Lung (tissue), 12 donors: Measurements from ENCODE around the gene IDH2. TPM values are rescaled to one million over a fixed set of nuclear protein-coding genes. Genes with fewer than 3 reads are reported as not detected.

Source experiments
- ATAC-seq: fragments of 200-7000 bp; cut with Tn5 transposase; one replicate; pipeline ENCODE4 v1.9.1; 2020; ENCODE audit warnings: moderate number of reproducible peaks; ENCODE audit not compliant: insufficient read depth, low FRiP score
- DNase-seq, 3 donors: peaks; one replicate each; pipeline ENCODE4 v3.0.0-alpha.2; 2013 to 2017
- H3K27ac ChIP-seq, 2 donors: one replicate each; pipeline ENCODE4 v1.5.1; 2013; ENCODE audit warnings: mild to moderate bottlenecking in 2 of 2, moderate library complexity in 2 of 2, control low read depth in 1 of 2, inconsistent platforms in 1 of 2, low read depth in 1 of 2, low read length in 1 of 2
- H3K27me3 ChIP-seq, 3 donors: one replicate each; pipeline ENCODE4 v1.5.1; 2013; ENCODE audit warnings: low read length in 2 of 3; ENCODE audit not compliant: control insufficient read depth in 3 of 3, insufficient read depth in 3 of 3
- H3K36me3 ChIP-seq, 4 donors: one replicate each; pipeline ENCODE4 v1.5.1; 2013; ENCODE audit warnings: low read length in 4 of 4, mild to moderate bottlenecking in 1 of 4, moderate library complexity in 1 of 4; ENCODE audit not compliant: control insufficient read depth in 4 of 4, insufficient read depth in 4 of 4
- H3K4me1 ChIP-seq, 5 donors: one replicate each; pipeline ENCODE4 v1.5.1; 2013; ENCODE audit warnings: low read length in 5 of 5, mild to moderate bottlenecking in 2 of 5, moderate library complexity in 1 of 5; ENCODE audit not compliant: control insufficient read depth in 5 of 5, insufficient read depth in 5 of 5
- H3K4me3 ChIP-seq: one replicate; pipeline ENCODE4 v1.5.1; 2013; ENCODE audit warnings: mild to moderate bottlenecking, control low read depth, moderate library complexity
- H3K9ac ChIP-seq, 2 donors: one replicate each; pipeline ENCODE4 v1.5.1; 2013; ENCODE audit warnings: low read length in 2 of 2, control low read depth in 1 of 2; ENCODE audit not compliant: insufficient read depth in 1 of 2
- H3K9me3 ChIP-seq, 4 donors: one replicate each; pipeline ENCODE4 v1.5.1; 2013; ENCODE audit warnings: low read length in 3 of 4, mild to moderate bottlenecking in 1 of 4, moderate library complexity in 1 of 4; ENCODE audit not compliant: control insufficient read depth in 4 of 4, insufficient read depth in 3 of 4
- CTCF ChIP-seq: IDR thresholded peaks from 2 replicates; pipeline ENCODE4 v1.5.1; 2012; ENCODE audit warnings: mild to moderate bottlenecking; ENCODE audit errors: control extremely low read depth, extremely low read depth
- WGBS, 2 donors: extraction: QIAGEN DNeasy Blood & Tissue Kit; methylation state at CpG; one replicate each; pipeline ENCODE4 v1.1.7; 2013; 5-methylcytosine and 5-hydroxymethylcytosine counted together
- polyA plus RNA-seq, 2 donors: library from polyadenylated mRNA; stranded (reverse); fragments of 200-250 nt; gene quantifications; one replicate each; pipeline ENCODE4 v1.2.1, GENCODE V29; 2013
- total RNA-seq, 2 donors: library from RNA; depleted of rRNA in 1 of 2; stranded (reverse); fragments of >200 nt in 1 of 2; gene quantifications; one replicate each; pipeline ENCODE4 v1.2.1, GENCODE V29; 2014 to 2021
- donor health status: control.
- donor health status: control.
- donor health status: Bipolar disorder and iron deficiency.
- donor health status: healthy.
- donor health status: DM: yes; HTN: yes; CAD: no.

Gene IDH2
- total and polyA plus RNA-seq, 4 donors = 52.0 to 85.8 (median 72.3) TPM

- Histone ChIP-seq H3K4me3 (no peak overlapping the region), H3K27ac (no peak overlapping the region), H3K36me3 (peaks cover 6 to 55% (median 42%) of the 10 kb centered on the region in 4 donors), H3K27me3 (no peaks in the 10 kb centered on the region), H3K9ac (no peak overlapping the region), H3K4me1 (peaks cover 0 to 9% (median under 1%) of the 10 kb centered on the region in 5 donors), H3K9me3 (no peaks in the 10 kb centered on the region)
- DNase-seq (no peak), ATAC-seq (no peak)
- TF ChIP-seq CTCF = peak; percentile 62
- 94% methylated on average over 7 of the region's 7 CpGs for WGBS, 2 donors
Measured at GRCh38 chr15:90086868-90087268, 15.4 kb downstream of the IDH2 start.

- no peak overlapping the region for H3K4me3 ChIP-seq
- WGBS, 2 donors = 74 to 86% methylated on average over 3 of the region's 3 CpGs
- peaks cover 6 to 55% (median 44%) of the 10 kb centered on the region in 4 donors for H3K36me3 ChIP-seq
- no peaks in the 10 kb centered on the region for H3K27me3 ChIP-seq
- H3K4me1 ChIP-seq = peaks cover 0 to 22% (median 3%) of the 10 kb centered on the region in 5 donors
- H3K27ac ChIP-seq = no peak overlapping the region
- H3K9ac ChIP-seq = no peak overlapping the region
- no peaks in the 10 kb centered on the region for H3K9me3 ChIP-seq
- DNase-seq = no peak
- no peak for TF ChIP-seq CTCF
- ATAC-seq = no peak
Measured at GRCh38 chr15:90085565-90085964, 16.7 kb downstream of the IDH2 start.

DNA sequence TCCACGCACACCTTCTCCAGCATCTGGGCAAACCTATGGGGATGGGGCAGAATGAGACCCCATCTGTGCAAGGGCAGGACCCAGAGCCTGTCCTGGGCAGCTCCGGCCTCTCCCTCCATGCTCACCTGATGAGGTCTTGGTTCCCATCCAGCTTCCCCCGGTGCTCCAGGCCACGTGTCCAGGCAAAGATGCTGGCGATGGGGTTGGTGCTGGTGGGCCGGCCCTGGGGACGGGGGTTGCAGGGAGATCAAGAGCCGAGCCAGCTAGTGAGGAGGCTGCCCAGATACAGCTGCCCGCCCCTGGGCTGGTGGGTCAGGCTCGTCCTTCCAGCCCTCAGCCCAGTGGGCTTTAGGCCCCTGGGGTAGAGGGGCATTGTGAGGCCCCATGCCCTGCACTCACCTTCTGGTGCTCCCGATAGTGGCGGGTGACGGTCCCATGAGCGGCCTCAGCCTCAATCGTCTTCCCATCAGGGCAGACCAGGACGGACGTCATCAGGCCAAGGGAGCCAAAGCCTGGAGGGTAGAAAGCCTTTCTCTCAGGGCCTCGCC lies 17.3 kb downstream of the IDH2 start:
- Histone ChIP-seq H3K9me3 (no peaks in the 10 kb centered on the region), H3K36me3 (peaks cover 6 to 57% (median 44%) of the 10 kb centered on the region in 4 donors), H3K27ac (no peak overlapping the region), H3K27me3 (no peaks in the 10 kb centered on the region), H3K4me3 (no peak overlapping the region), H3K4me1 (peaks cover 0 to 28% (median 3%) of the 10 kb centered on the region in 5 donors), H3K9ac (no peak overlapping the region)
- no peak for ATAC-seq
- no peak for TF ChIP-seq CTCF
- 92 to 95% methylated on average over 17 to 18 of the region's 18 CpGs for WGBS, 2 donors
- no peak for DNase-seq
